ENCODE measurements around the gene MYO10.

- TF ChIP-seq, protein P1, sequence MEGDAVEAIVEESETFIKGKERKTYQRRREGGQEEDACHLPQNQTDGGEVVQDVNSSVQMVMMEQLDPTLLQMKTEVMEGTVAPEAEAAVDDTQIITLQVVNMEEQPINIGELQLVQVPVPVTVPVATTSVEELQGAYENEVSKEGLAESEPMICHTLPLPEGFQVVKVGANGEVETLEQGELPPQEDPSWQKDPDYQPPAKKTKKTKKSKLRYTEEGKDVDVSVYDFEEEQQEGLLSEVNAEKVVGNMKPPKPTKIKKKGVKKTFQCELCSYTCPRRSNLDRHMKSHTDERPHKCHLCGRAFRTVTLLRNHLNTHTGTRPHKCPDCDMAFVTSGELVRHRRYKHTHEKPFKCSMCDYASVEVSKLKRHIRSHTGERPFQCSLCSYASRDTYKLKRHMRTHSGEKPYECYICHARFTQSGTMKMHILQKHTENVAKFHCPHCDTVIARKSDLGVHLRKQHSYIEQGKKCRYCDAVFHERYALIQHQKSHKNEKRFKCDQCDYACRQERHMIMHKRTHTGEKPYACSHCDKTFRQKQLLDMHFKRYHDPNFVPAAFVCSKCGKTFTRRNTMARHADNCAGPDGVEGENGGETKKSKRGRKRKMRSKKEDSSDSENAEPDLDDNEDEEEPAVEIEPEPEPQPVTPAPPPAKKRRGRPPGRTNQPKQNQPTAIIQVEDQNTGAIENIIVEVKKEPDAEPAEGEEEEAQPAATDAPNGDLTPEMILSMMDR (IDR thresholded peaks at IDR 0.05), result no peak
- TF ChIP-seq POLR2AphosphoS5 (IDR thresholded peaks at IDR 0.05) (no peak), POLR2A (IDR thresholded peaks at IDR 0.05) (no peak)
These were observed 123.2 kb downstream of the MYO10 start for GRCh38 chr5:16812911-16813310.
